ENCODE data around the gene SIVA1. TPM values are rescaled to one million over a fixed set of nuclear protein-coding genes. Genes with fewer than 3 reads are reported as not detected.

SIVA1 gene
- total RNA-seq, result 74.5 and 74.6 TPM in 2 replicates

DNA sequence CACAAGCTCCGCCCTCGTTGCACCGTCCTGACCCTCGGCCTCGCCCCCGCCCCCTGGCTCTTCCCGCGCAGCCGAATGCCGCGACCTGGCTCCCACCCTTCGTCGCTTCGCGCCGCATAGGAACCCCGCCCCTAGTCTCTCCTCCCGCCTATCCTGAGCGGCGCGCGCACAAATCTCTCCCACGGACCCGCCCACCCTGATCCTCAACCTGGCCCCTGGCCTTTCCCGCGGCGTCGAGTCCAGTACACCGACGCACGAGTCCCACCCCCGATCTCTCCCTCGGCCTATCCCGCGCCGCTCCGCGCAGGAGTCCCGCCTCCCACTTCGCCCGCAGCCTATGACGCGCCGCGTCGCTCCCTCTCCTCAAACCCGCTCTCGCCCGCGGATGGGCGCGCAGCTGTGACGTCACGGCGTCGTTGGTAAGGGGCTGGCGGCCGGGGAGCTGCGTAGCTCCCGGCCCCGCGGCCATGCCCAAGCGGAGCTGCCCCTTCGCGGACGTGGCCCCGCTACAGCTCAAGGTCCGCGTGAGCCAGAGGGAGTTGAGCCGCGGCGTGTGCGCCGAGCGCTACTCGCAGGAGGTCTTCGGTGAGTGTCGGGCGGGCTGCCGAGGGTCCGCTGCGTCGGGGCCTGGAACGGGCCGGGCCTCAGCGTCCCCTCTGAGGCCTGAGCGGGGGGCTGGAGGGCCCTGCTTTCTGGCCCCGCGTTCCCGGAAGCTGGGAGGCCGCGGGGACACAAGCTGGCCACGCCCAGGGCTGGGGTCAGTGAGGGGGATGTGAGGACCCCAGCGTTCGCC is at the start of gene SIVA1:
TSS of gene SIVA1 (plus strand) at position 413 of the 793 bp plus-strand sequence. CDS start at position 468, 55 bp downstream.

GRCh38 chr14:104723651-104724406 is 29.1 kb upstream of the SIVA1 start, which contains the start of gene ADSS1:
ADSS1 (plus strand) TSS chr14:104724229; CDS start chr14:104724271, 42 bp downstream.

GRCh38 chr14:104794993-104795780 is 42.2 kb downstream of the SIVA1 start, which contains the start of gene AKT1:
AKT1 (minus strand) TSS chr14:104795748; CDS start chr14:104792643, 3,105 bp downstream.

GRCh38 chr14:104800771-104801519 is 48.0 kb downstream of the SIVA1 start, which contains the start of gene ZBTB42:
ZBTB42 (plus strand) TSS chr14:104801101; CDS start chr14:104801198, 97 bp downstream.

Other genes starting within 250 kb of the SIVA1 start
- gene C14orf180, start 173.4 kb upstream of the SIVA1 start, total RNA-seq, result not detected in 2 replicates
- gene TMEM179, start 148.4 kb upstream of the SIVA1 start, total RNA-seq, result not detected in 2 replicates
- gene INF2, start 63.5 kb upstream of the SIVA1 start, total RNA-seq, result 25.3 and 26.5 TPM in 2 replicates
- gene ADSS1, start 28.9 kb upstream of the SIVA1 start, total RNA-seq, result 0.86 and 2.6 TPM in 2 replicates
- 115 and 120 TPM in 2 replicates for gene AKT1, start 42.6 kb downstream of the SIVA1 start, total RNA-seq
- gene ZBTB42, start 48.0 kb downstream of the SIVA1 start, total RNA-seq, result 3.4 and 5.7 TPM in 2 replicates
- 2.9 and 3.7 TPM in 2 replicates for gene CEP170B, start 112.1 kb downstream of the SIVA1 start, total RNA-seq
- 0.09 TPM in 1 of 2 replicates, not detected in the other for gene PLD4, start 171.7 kb downstream of the SIVA1 start, total RNA-seq
- 4.9 and 12.8 TPM in 2 replicates for gene AHNAK2, start 225.2 kb downstream of the SIVA1 start, total RNA-seq
- 4.1 and 5.7 TPM in 2 replicates for gene CLBA1, start 232.6 kb downstream of the SIVA1 start, total RNA-seq